Endothelial cell of umbilical vein (primary cell): ENCODE data around the gene ACAD9. TPM values are rescaled to one million over a fixed set of nuclear protein-coding genes. Genes with fewer than 3 reads are reported as not detected.

Source experiments
- BruUV-seq: library from RNA; stranded (reverse); fragments of 400-500 nt; replicated peaks from 2 replicates; lab custom pipeline; 2021; lab: Mats Ljungman, UMichigan
- CTCF ChIA-PET: fragments of 300-600, 350-600 bp; sonication (Branson Sonifier 250); formaldehyde crosslinking; loops from one replicate; lab custom pipeline; 2021; ENCODE audit warnings: antibody characterized with exemption, inconsistent platforms; lab: Charles Lee
- POLR2A ChIA-PET: fragments of 300-600, 350-600 bp; sonication (Branson Sonifier 250); formaldehyde crosslinking; loops from one replicate; lab custom pipeline; 2021; ENCODE audit warnings: antibody characterized with exemption, inconsistent platforms; lab: Charles Lee
- DNase-seq: peaks from one replicate; pipeline ENCODE4 v3.0.0-alpha.2; 2011; ENCODE audit warnings: low read depth, low spot score
- FAIRE-seq: peaks from 2 replicates; lab custom pipeline; 2011; peaks lifted over from hg19 to GRCh38; lab: Jason Lieb, UNC
- H2AFZ ChIP-seq: 2 replicates; pipeline ENCODE4 v1.6.0; 2012; ENCODE audit warnings: low read depth, low read length, control low read depth, inconsistent platforms
- H3K27ac ChIP-seq: 2 replicates; pipeline ENCODE4 v1.5.1; 2011; ENCODE audit warnings: low read depth, mild to moderate bottlenecking, control low read depth, low read length, moderate library complexity; ENCODE audit not compliant: insufficient read depth
- H3K27me3 ChIP-seq, 2 experiments: 2 replicates each; pipeline versions ENCODE4 v1.6.0 to v1.6.1; 2011; ENCODE audit warnings: low read length in 2 of 2, mixed read lengths in 1 of 2; ENCODE audit not compliant: control insufficient read depth in 2 of 2, insufficient read depth in 2 of 2
- H3K36me3 ChIP-seq, 2 experiments: 2 replicates in 1 of 2; 3 replicates in 1 of 2; pipeline ENCODE4 v1.5.1; 2011; ENCODE audit warnings: low read length in 2 of 2, mild to moderate bottlenecking in 1 of 2, moderate library complexity in 1 of 2; ENCODE audit not compliant: control insufficient read depth in 2 of 2, insufficient read depth in 2 of 2; ENCODE audit errors: extremely low read depth in 1 of 2
- H3K4me1 ChIP-seq: 3 replicates; pipeline ENCODE4 v1.5.1; 2011; ENCODE audit warnings: mild to moderate bottlenecking, low read length; ENCODE audit not compliant: control insufficient read depth, insufficient read depth; ENCODE audit errors: extremely low read depth
- H3K4me2 ChIP-seq: 2 replicates; pipeline ENCODE4 v1.6.1; 2011; ENCODE audit warnings: low read length, control low read depth, mixed read lengths; ENCODE audit not compliant: insufficient read depth
- H3K4me3 ChIP-seq, 3 experiments: fragments of 200-600 bp in 1 of 3; sonication (generic), shearing (Covaris generic) in 1 of 3; replicated peaks in 1 of 3; 2 replicates each; pipeline ENCODE4 v1.5.1; 2011 to 2016; ENCODE audit warnings: control low read depth in 3 of 3, low read length in 3 of 3, mild to moderate bottlenecking in 2 of 3, inconsistent platforms in 1 of 3, low read depth in 1 of 3, moderate library complexity in 1 of 3; ENCODE audit not compliant: insufficient read depth in 1 of 3
- H3K79me2 ChIP-seq: 2 replicates; pipeline ENCODE4 v1.6.0; 2012; ENCODE audit warnings: low read length, inconsistent platforms; ENCODE audit not compliant: control insufficient read depth, insufficient read depth
- H3K9ac ChIP-seq: replicated peaks from 2 replicates; pipeline ENCODE3; 2011; ENCODE audit warnings: low read length, control low read depth; ENCODE audit not compliant: insufficient read depth; ENCODE audit errors: extremely low read depth
- H3K9me1 ChIP-seq: replicated peaks from 3 replicates; pipeline ENCODE4 v1.6.0; 2011; ENCODE audit warnings: mild to moderate bottlenecking, low read length; ENCODE audit not compliant: control insufficient read depth, insufficient read depth; ENCODE audit errors: extremely low read depth
- H3K9me3 ChIP-seq: replicated peaks from 2 replicates; pipeline ENCODE4 v1.5.1; 2012; ENCODE audit warnings: low read length, inconsistent platforms; ENCODE audit not compliant: control insufficient read depth, insufficient read depth
- H4K20me1 ChIP-seq: replicated peaks from 2 replicates; pipeline ENCODE3; 2011; ENCODE audit warnings: mild to moderate bottlenecking, low read length; ENCODE audit not compliant: control insufficient read depth, insufficient read depth; ENCODE audit errors: extremely low read depth
- GATA2 ChIP-seq: IDR thresholded peaks from 2 replicates; pipeline ENCODE4 v1.7.0; 2011; ENCODE audit warnings: low read depth, mild to moderate bottlenecking, moderate library complexity, mixed read lengths, low read length; ENCODE audit not compliant: insufficient read length, insufficient read depth
- JUN ChIP-seq: IDR thresholded peaks from 2 replicates; pipeline ENCODE4 v1.6.1; 2011; ENCODE audit warnings: borderline replicate concordance, low read depth; ENCODE audit not compliant: insufficient read length, insufficient read depth
- dilution Hi-C: fragments of 300-500 bp; cut with MboI; formaldehyde crosslinking; loops from one replicate; pipeline ENCODE4 v1.15.0; 2019; ENCODE audit warnings: low sequenced_read_pairs; ENCODE audit not compliant: extremely low pct_ligation_motif_present
- intact Hi-C: fragments of 100-400 bp; cut with micrococcal nuclease; formaldehyde crosslinking; loops from one replicate; pipeline ENCODE4 v1.10.0; 2022
- polyA plus RNA-seq, 4 experiments: library from polyadenylated mRNA; depleted of rRNA in 3 of 4; stranded (reverse) in 3 of 4; unstranded in 1 of 4; fragments of >200 nt; gene quantifications; 2 replicates each; pipeline versions ENCODE4 v1.2.1 to v1.2.3, GENCODE V29; 2011 to 2012; ENCODE audit warnings: missing spikeins in 1 of 4
- total RNA-seq: library from RNA; stranded (reverse); gene quantifications from 2 replicates; pipeline ENCODE4 v1.2.3, GENCODE V29; 2021
- TF ChIP-seq, protein P1 (sequence below), 2 donors: IDR thresholded peaks; 1 replicate in 1 of 2; 2 replicates in 1 of 2; pipeline ENCODE4 v1.5.1; 2011; ENCODE audit warnings: low read length in 2 of 2, mild to moderate bottlenecking in 2 of 2, moderate library complexity in 2 of 2, control low read depth in 1 of 2, inconsistent platforms in 1 of 2, low read depth in 1 of 2; ENCODE audit not compliant: insufficient read depth in 1 of 2; ENCODE audit errors: extremely low read depth in 1 of 2

The ACAD9 gene
- total and polyA plus RNA-seq, 2 donors (not counting 3 experiments of a cell fraction or from before 2014, with no cell fraction given), result 58.6 to 65.8 TPM

DNA sequence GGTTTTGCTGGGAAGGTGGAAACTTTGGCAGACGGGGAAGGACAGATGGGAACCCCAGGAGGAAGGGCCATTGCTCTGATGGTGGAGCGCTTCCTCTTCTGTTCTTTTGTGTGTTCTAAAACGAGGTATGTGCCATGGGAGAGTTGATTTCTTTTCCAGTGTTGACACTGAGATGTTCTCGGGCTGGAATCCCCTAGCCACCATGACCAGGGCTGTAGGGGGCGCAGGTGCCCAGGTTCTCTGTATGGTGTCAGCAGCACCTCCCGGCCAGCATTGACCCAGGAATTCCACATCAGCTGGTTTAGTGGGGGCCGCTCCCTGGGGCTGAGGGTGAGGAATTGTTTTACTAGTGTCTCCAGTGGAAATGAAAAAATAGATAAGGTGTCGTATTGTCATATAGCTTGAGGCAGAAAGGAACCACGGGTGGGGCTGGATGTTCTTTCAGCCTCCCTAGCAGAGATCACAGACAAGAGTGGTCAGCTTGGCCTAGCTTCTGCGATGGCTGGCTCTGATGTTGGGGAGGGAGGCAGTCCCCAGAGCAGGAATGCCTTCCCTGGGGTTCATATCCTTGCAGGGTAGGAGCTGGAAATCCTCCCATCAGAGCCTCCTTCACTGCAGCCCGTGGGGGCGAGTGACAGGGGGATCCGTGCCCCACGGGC, 34.2 kb upstream of the ACAD9 start:
- Histone ChIP-seq H4K20me1 (no peaks in the 10 kb centered on the region), H2AFZ (peak overlapping the region; percentile 97), H3K9ac (peak overlapping the region; percentile 2), H3K36me3 (no peaks in the 10 kb centered on the region), H3K4me2 (peak overlapping the region; percentile 68), H3K9me1 (no peaks in the 10 kb centered on the region), H3K4me3 (peak overlapping the region; percentile 37 to 54 (median 54)), H3K79me2 (no peaks in the 10 kb centered on the region), H3K27me3 (no peaks in the 10 kb centered on the region), H3K27ac (no peak overlapping the region), H3K4me1 (peaks cover 4% of the 10 kb centered on the region), H3K9me3 (no peaks in the 10 kb centered on the region)
- no peak for DNase-seq
- dilution Hi-C loops, result no loop called here
- intact Hi-C loops, result no loop called here
- ChIA-PET POLR2A (no interaction called here), CTCF (interaction anchor here (0.7 to 3.6 kb wide), 28 partner anchors 10 to 237 kb away, joined by 3 to 60 read pairs (median 4); partner anchors contain the start of gene ACAD9)
- peak; percentile 35 for FAIRE-seq
- no TSS peak for BruUV-seq
- TF ChIP-seq GATA2, result no peak
- TF ChIP-seq, protein P1, sequence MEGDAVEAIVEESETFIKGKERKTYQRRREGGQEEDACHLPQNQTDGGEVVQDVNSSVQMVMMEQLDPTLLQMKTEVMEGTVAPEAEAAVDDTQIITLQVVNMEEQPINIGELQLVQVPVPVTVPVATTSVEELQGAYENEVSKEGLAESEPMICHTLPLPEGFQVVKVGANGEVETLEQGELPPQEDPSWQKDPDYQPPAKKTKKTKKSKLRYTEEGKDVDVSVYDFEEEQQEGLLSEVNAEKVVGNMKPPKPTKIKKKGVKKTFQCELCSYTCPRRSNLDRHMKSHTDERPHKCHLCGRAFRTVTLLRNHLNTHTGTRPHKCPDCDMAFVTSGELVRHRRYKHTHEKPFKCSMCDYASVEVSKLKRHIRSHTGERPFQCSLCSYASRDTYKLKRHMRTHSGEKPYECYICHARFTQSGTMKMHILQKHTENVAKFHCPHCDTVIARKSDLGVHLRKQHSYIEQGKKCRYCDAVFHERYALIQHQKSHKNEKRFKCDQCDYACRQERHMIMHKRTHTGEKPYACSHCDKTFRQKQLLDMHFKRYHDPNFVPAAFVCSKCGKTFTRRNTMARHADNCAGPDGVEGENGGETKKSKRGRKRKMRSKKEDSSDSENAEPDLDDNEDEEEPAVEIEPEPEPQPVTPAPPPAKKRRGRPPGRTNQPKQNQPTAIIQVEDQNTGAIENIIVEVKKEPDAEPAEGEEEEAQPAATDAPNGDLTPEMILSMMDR (IDR thresholded peaks at IDR 0.05; ENCODE audit: extremely low read depth in 1 of 2, insufficient read depth in 1 of 2, low read depth in 1 of 2, low read length in 2 of 2), result peak in 1 of 2 donors; percentile 28

DNA sequence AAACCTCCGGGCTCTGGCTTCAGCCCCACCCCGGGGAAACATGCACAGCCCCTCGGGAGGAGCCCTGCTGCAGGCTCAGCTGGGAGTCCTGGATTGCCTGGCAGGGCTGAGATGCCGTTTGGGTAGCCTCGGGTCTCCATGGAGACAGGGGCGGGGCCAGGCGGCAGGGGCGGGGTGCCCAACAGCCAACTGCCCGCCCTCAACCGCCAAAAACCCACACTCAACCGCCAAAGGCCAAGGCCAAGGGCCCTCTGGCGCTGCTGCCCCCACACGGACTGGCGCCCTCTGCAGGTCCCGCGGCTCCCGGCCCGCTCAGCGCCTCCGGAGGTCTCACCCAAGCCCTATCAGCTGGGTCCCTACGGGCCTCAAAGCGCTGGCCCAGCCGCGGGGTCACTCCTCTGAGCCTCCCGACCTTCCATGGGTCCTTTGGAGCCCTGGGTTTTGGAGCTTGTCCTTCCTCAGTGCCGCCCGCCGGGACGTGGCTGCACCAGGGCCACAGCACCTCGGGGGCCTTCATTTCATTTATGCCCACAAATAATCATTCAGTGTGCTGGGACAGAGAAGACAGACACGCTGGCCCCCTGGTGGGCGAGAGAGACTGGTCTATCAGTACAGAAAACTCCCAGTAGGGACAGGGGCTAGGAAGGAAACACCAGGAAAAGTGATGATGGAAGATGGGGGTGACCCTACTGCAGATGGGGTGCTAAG, 33.5 kb upstream of the ACAD9 start:
- Histone ChIP-seq H4K20me1 (no peaks in the 10 kb centered on the region), H3K4me2 (peak overlapping the region; percentile 68), H3K9ac (peak overlapping the region; percentile 5), H2AFZ (peak overlapping the region; percentile 97), H3K9me3 (no peaks in the 10 kb centered on the region), H3K79me2 (no peaks in the 10 kb centered on the region), H3K27me3 (no peaks in the 10 kb centered on the region), H3K4me3 (peak overlapping the region; percentile 37 to 54 (median 54)), H3K4me1 (peaks cover 4% of the 10 kb centered on the region), H3K36me3 (no peaks in the 10 kb centered on the region), H3K9me1 (no peaks in the 10 kb centered on the region), H3K27ac (no peak overlapping the region)
- ChIA-PET POLR2A (no interaction called here), CTCF (interaction anchor here (0.7 to 3.6 kb wide), 28 partner anchors 11 to 238 kb away, joined by 3 to 60 read pairs (median 4); partner anchors contain the start of gene ACAD9)
- intact Hi-C loops, result loop anchor here (1.0 kb wide), 3 partner anchors 166 to 229 kb away; no protein-coding TSS in a partner anchor
- FAIRE-seq, result peak; percentile 85
- TF ChIP-seq, protein P1 (IDR thresholded peaks at IDR 0.05; ENCODE audit: extremely low read depth in 1 of 2, insufficient read depth in 1 of 2, low read depth in 1 of 2, low read length in 2 of 2), result peak; percentile 65 to 78
- TF ChIP-seq JUN, result no peak
- dilution Hi-C loops, result no loop called here
- BruUV-seq, result no TSS peak
- DNase-seq, result peak; percentile 79
